Transverse colon (tissue), 4 donors: Measurements from ENCODE around the gene PLSCR1.

Source experiments
- EP300 ChIP-seq: sonication (generic); formaldehyde crosslinking; IDR thresholded peaks from one replicate; pipeline ENCODE4 v1.6.1; 2017; ENCODE audit warnings: antibody characterized with exemption, low read depth
- POLR2A ChIP-seq: fragments of 450-650 bp; IDR thresholded peaks from one replicate; pipeline ENCODE4 v1.6.1; 2016; ENCODE audit warnings: antibody characterized with exemption, mild to moderate bottlenecking, moderate library complexity
- POLR2AphosphoS5 ChIP-seq, 3 donors: sonication (generic); formaldehyde crosslinking; IDR thresholded peaks; one replicate each; pipeline ENCODE4 v1.6.1; 2016; ENCODE audit warnings: antibody characterized with exemption in 3 of 3
- TF ChIP-seq, protein P1 (sequence below), 5 experiments: fragments of 200-600 bp in 3 of 5; fragments of 450-650 bp in 2 of 5; sonication (generic) in 3 of 5; IDR thresholded peaks; 1 replicate in 2 of 5; 2 replicates in 3 of 5; pipeline ENCODE4 v1.5.1; 2016 to 2017; ENCODE audit warnings: antibody characterized with exemption in 5 of 5, inconsistent platforms in 3 of 5, mild to moderate bottlenecking in 2 of 5, moderate library complexity in 1 of 5

DNA sequence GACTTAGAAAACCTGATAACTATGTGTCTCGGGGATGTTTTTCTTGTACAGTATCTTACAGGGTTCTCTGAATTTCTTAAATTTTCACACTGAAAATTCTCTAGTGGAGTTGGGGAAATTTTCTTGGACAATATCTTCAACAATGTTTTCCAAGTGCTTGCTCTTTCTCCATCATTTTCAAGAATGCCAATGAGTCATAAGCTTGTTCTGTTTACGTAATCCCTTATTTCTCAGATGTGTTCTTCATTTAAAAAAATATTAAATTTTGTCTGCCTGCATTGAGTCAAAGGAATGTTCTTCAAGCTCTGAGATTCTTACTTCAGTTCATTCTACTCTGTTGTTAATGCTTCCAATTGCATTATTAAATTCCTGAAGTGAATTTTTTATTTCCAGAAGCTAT is 53.1 kb downstream of the PLSCR1 start:
- TF ChIP-seq, protein P1, sequence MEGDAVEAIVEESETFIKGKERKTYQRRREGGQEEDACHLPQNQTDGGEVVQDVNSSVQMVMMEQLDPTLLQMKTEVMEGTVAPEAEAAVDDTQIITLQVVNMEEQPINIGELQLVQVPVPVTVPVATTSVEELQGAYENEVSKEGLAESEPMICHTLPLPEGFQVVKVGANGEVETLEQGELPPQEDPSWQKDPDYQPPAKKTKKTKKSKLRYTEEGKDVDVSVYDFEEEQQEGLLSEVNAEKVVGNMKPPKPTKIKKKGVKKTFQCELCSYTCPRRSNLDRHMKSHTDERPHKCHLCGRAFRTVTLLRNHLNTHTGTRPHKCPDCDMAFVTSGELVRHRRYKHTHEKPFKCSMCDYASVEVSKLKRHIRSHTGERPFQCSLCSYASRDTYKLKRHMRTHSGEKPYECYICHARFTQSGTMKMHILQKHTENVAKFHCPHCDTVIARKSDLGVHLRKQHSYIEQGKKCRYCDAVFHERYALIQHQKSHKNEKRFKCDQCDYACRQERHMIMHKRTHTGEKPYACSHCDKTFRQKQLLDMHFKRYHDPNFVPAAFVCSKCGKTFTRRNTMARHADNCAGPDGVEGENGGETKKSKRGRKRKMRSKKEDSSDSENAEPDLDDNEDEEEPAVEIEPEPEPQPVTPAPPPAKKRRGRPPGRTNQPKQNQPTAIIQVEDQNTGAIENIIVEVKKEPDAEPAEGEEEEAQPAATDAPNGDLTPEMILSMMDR (IDR thresholded peaks at IDR 0.05), result no peak
- no peak for TF ChIP-seq POLR2A
- no peak for TF ChIP-seq EP300
- no peak for TF ChIP-seq POLR2AphosphoS5 (IDR thresholded peaks at IDR 0.05)
